HUES48 (cell line): ENCODE results near the gene SNX9.

Experiments
- H3K27ac ChIP-seq: one replicate; pipeline ENCODE4 v1.7.0; 2013; ENCODE audit warnings: low read depth, low read length, inconsistent platforms
- H3K27me3 ChIP-seq: 2 replicates; pipeline ENCODE4 v1.6.1; 2013; ENCODE audit warnings: mild to moderate bottlenecking, low read length; ENCODE audit not compliant: control insufficient read depth, insufficient read depth
- H3K36me3 ChIP-seq: 2 replicates; pipeline ENCODE4 v1.6.1; 2013; ENCODE audit warnings: low read length; ENCODE audit not compliant: control insufficient read depth, insufficient read depth
- H3K4me1 ChIP-seq: 2 replicates; pipeline ENCODE4 v1.6.1; 2013; ENCODE audit warnings: mild to moderate bottlenecking, low read length; ENCODE audit not compliant: control insufficient read depth, insufficient read depth
- H3K4me3 ChIP-seq: 2 replicates; pipeline ENCODE4 v1.5.1; 2013; ENCODE audit warnings: mild to moderate bottlenecking, low read depth, low read length
- H3K9ac ChIP-seq: 2 replicates; pipeline ENCODE4 v1.6.1; 2013; ENCODE audit warnings: mild to moderate bottlenecking, low read depth, low read length, moderate library complexity
- H3K9me3 ChIP-seq: 2 replicates; pipeline ENCODE4 v1.6.1; 2013; ENCODE audit warnings: low read length; ENCODE audit not compliant: control insufficient read depth, insufficient read depth

SNX9 gene

GRCh38 chr6:157804448-157805327, 18.4 kb upstream of the SNX9 start:
- no peaks in the 10 kb centered on the region for H3K27me3 ChIP-seq
- no peak overlapping the region for H3K27ac ChIP-seq
- no peak overlapping the region for H3K9ac ChIP-seq

GRCh38 chr6:157806131-157806855, 16.8 kb upstream of the SNX9 start:
- Histone ChIP-seq H3K4me1 (no peaks in the 10 kb centered on the region; the same call in 1 of the 2 replicates), H3K36me3 (no peaks in the 10 kb centered on the region), H3K9me3 (no peaks in the 10 kb centered on the region), H3K27ac (no peak overlapping the region), H3K9ac (no peak overlapping the region), H3K4me3 (no peak overlapping the region), H3K27me3 (no peaks in the 10 kb centered on the region)

More at GRCh38 chr6:157804448-157805327, 18.4 kb upstream of the SNX9 start:
- Histone ChIP-seq H3K4me3 (no peak overlapping the region), H3K36me3 (no peaks in the 10 kb centered on the region), H3K9me3 (no peaks in the 10 kb centered on the region), H3K4me1 (no peaks in the 10 kb centered on the region; the same call in 1 of the 2 replicates)

GRCh38 chr6:157806856-157807215, 16.2 kb upstream of the SNX9 start:
- H3K9me3 ChIP-seq = no peaks in the 10 kb centered on the region
- H3K27me3 ChIP-seq = no peaks in the 10 kb centered on the region
- no peak overlapping the region for H3K9ac ChIP-seq
- H3K4me3 ChIP-seq = no peak overlapping the region
- H3K27ac ChIP-seq = no peak overlapping the region
- H3K4me1 ChIP-seq = no peaks in the 10 kb centered on the region; the same call in 1 of the 2 replicates
- H3K36me3 ChIP-seq = no peaks in the 10 kb centered on the region

- Histone ChIP-seq H3K9me3 (no peaks in the 10 kb centered on the region), H3K4me3 (no peak overlapping the region), H3K4me1 (no peaks in the 10 kb centered on the region; the same call in 1 of the 2 replicates), H3K27ac (no peak overlapping the region), H3K36me3 (no peaks in the 10 kb centered on the region), H3K27me3 (no peaks in the 10 kb centered on the region), H3K9ac (no peak overlapping the region)
Observed at GRCh38 chr6:157808405-157808950, 14.6 kb upstream of the SNX9 start.

- no peaks in the 10 kb centered on the region for H3K27me3 ChIP-seq
- H3K9ac ChIP-seq = no peak overlapping the region
- H3K4me1 ChIP-seq = no peaks in the 10 kb centered on the region; the same call in 1 of the 2 replicates
- no peaks in the 10 kb centered on the region for H3K36me3 ChIP-seq
- no peak overlapping the region for H3K27ac ChIP-seq
- H3K4me3 ChIP-seq = no peak overlapping the region
- H3K9me3 ChIP-seq = no peaks in the 10 kb centered on the region
Observed at GRCh38 chr6:157809613-157810012, 13.4 kb upstream of the SNX9 start.

GRCh38 chr6:157811137-157811475, 11.9 kb upstream of the SNX9 start:
- Histone ChIP-seq H3K9ac (no peak overlapping the region), H3K9me3 (no peaks in the 10 kb centered on the region), H3K27ac (no peak overlapping the region), H3K27me3 (no peaks in the 10 kb centered on the region), H3K4me1 (no peaks in the 10 kb centered on the region; the same call in 1 of the 2 replicates), H3K4me3 (no peak overlapping the region), H3K36me3 (no peaks in the 10 kb centered on the region)

- Histone ChIP-seq H3K4me3 (no peak overlapping the region), H3K4me1 (no peaks in the 10 kb centered on the region; the same call in 1 of the 2 replicates), H3K36me3 (no peaks in the 10 kb centered on the region), H3K27ac (no peak overlapping the region), H3K27me3 (no peaks in the 10 kb centered on the region), H3K9ac (no peak overlapping the region), H3K9me3 (no peaks in the 10 kb centered on the region)
Observed at GRCh38 chr6:157811476-157812173, 11.4 kb upstream of the SNX9 start.

- no peaks in the 10 kb centered on the region for H3K36me3 ChIP-seq
- H3K4me3 ChIP-seq = no peak overlapping the region
- no peak overlapping the region for H3K9ac ChIP-seq
- H3K4me1 ChIP-seq = no peaks in the 10 kb centered on the region
- H3K9me3 ChIP-seq = no peaks in the 10 kb centered on the region
- H3K27ac ChIP-seq = no peak overlapping the region
- H3K27me3 ChIP-seq = no peaks in the 10 kb centered on the region
Observed at GRCh38 chr6:157812425-157813171, 10.4 kb upstream of the SNX9 start.

- Histone ChIP-seq H3K9me3 (no peaks in the 10 kb centered on the region), H3K36me3 (no peaks in the 10 kb centered on the region), H3K4me3 (no peak overlapping the region), H3K9ac (no peak overlapping the region), H3K27ac (no peak overlapping the region), H3K4me1 (no peaks in the 10 kb centered on the region), H3K27me3 (no peaks in the 10 kb centered on the region)
Observed at GRCh38 chr6:157813191-157813590, 9.9 kb upstream of the SNX9 start.

- Histone ChIP-seq H3K9me3 (no peaks in the 10 kb centered on the region), H3K4me3 (no peak overlapping the region), H3K4me1 (no peaks in the 10 kb centered on the region), H3K27ac (no peak overlapping the region), H3K9ac (no peak overlapping the region), H3K27me3 (no peaks in the 10 kb centered on the region), H3K36me3 (no peaks in the 10 kb centered on the region)
Observed at GRCh38 chr6:157813750-157814455, 9.1 kb upstream of the SNX9 start.
